Subcutaneous abdominal adipose tissue (tissue), 5 donors: ENCODE measurements around the gene PDE4C.
"Not testable (repeated sequence)": the region's sequence is repeated elsewhere in the genome, so short reads cannot be mapped to it uniquely, and the experiment has no call there.

Experiments
- H3K27ac ChIP-seq: one replicate; pipeline ENCODE4 v1.7.0; 2013; ENCODE audit warnings: low read depth, mild to moderate bottlenecking, inconsistent platforms, low read length, moderate library complexity
- H3K27me3 ChIP-seq, 5 donors: one replicate each; pipeline ENCODE4 v1.7.0; 2013; ENCODE audit warnings: low read length in 5 of 5, inconsistent platforms in 1 of 5; ENCODE audit not compliant: control insufficient read depth in 5 of 5, insufficient read depth in 4 of 5
- H3K36me3 ChIP-seq, 5 donors: one replicate each; pipeline ENCODE4 v1.7.0; 2013; ENCODE audit warnings: low read length in 5 of 5; ENCODE audit not compliant: control insufficient read depth in 5 of 5, insufficient read depth in 5 of 5
- H3K4me1 ChIP-seq, 5 donors: one replicate each; pipeline ENCODE4 v1.7.0; 2013; ENCODE audit warnings: low read length in 5 of 5, mild to moderate bottlenecking in 3 of 5, moderate library complexity in 1 of 5; ENCODE audit not compliant: control insufficient read depth in 5 of 5, insufficient read depth in 5 of 5
- H3K4me3 ChIP-seq, 5 donors: one replicate each; pipeline ENCODE4 v1.7.0; 2013; ENCODE audit warnings: low read length in 5 of 5, low read depth in 1 of 5
- H3K9ac ChIP-seq, 5 donors: one replicate each; pipeline ENCODE4 v1.7.0; 2013; ENCODE audit warnings: low read length in 5 of 5, mild to moderate bottlenecking in 4 of 5, moderate library complexity in 3 of 5
- H3K9me3 ChIP-seq, 5 donors: one replicate each; pipeline ENCODE4 v1.7.0; 2013; ENCODE audit warnings: low read length in 5 of 5; ENCODE audit not compliant: control insufficient read depth in 5 of 5
- donor health status: healthy.
- donor health status: healthy.
- donor health status: healthy.
- donor health status: healthy.
- donor health status: healthy.

PDE4C gene

GRCh38 chr19:18214779-18215433 is 11.3 kb downstream of the PDE4C start:
- Histone ChIP-seq H3K9me3 (no peaks in the 10 kb centered on the region), H3K27me3 (peaks cover 0 to 20% (median 8%) of the 10 kb centered on the region in 5 donors), H3K9ac (no peak overlapping the region), H3K4me1 (no peaks in the 10 kb centered on the region), H3K27ac (no peak overlapping the region), H3K4me3 (no peak overlapping the region), H3K36me3 (no peaks in the 10 kb centered on the region)

GRCh38 chr19:18211683-18212082 is 14.6 kb downstream of the PDE4C start:
- peaks cover 0 to 24% (median 9%) of the 10 kb centered on the region in 5 donors for H3K27me3 ChIP-seq
- no peaks in the 10 kb centered on the region for H3K36me3 ChIP-seq
- no peaks in the 10 kb centered on the region for H3K4me1 ChIP-seq
- no peak overlapping the region for H3K9ac ChIP-seq
- no peak overlapping the region for H3K27ac ChIP-seq
- H3K4me3 ChIP-seq = no peak overlapping the region
- no peaks in the 10 kb centered on the region for H3K9me3 ChIP-seq

- not testable (repeated sequence) for H3K36me3 ChIP-seq
- peaks cover 0 to 24% (median 9%) of the 10 kb centered on the region in 5 donors for H3K27me3 ChIP-seq
Observed at GRCh38 chr19:18209912-18210311, 16.3 kb downstream of the PDE4C start.

GRCh38 chr19:18208098-18208951 is 17.9 kb downstream of the PDE4C start:
- Histone ChIP-seq H3K4me3 (no peak overlapping the region), H3K27ac (no peak overlapping the region), H3K4me1 (peaks cover under 1 to 22% (median 20%) of the 10 kb centered on the region in 5 donors), H3K27me3 (peaks cover 0 to 21% (median 9%) of the 10 kb centered on the region in 5 donors), H3K36me3 (no peaks in the 10 kb centered on the region), H3K9me3 (no peaks in the 10 kb centered on the region), H3K9ac (no peak overlapping the region)

More at GRCh38 chr19:18209912-18210311, 16.3 kb downstream of the PDE4C start:
- not testable (repeated sequence) for H3K9ac ChIP-seq, H3K27ac ChIP-seq, H3K4me3 ChIP-seq, H3K9me3 ChIP-seq
- peaks cover 0 to 12% (median 9%) of the 10 kb centered on the region in 5 donors for H3K4me1 ChIP-seq

- H3K9me3 ChIP-seq = no peaks in the 10 kb centered on the region
- H3K9ac ChIP-seq = no peak overlapping the region
- peaks cover 3 to 31% (median 28%) of the 10 kb centered on the region in 5 donors for H3K4me1 ChIP-seq
- H3K36me3 ChIP-seq = no peaks in the 10 kb centered on the region
- peak overlapping the region; percentile 96 for H3K27ac ChIP-seq
- H3K27me3 ChIP-seq = peaks cover 0 to 14% (median 3%) of the 10 kb centered on the region in 5 donors
- H3K4me3 ChIP-seq = no peak overlapping the region
Observed at GRCh38 chr19:18206018-18206417, 20.2 kb downstream of the PDE4C start.

GRCh38 chr19:18205200-18205892 is 20.9 kb downstream of the PDE4C start:
- peak overlapping the region; percentile 96 for H3K27ac ChIP-seq
- H3K9ac ChIP-seq = peak overlapping the region in 4 of 5 donors; percentile 83 to 90 (median 88)
- no peaks in the 10 kb centered on the region for H3K9me3 ChIP-seq
- H3K27me3 ChIP-seq = peaks cover 0 to 8% (median 3%) of the 10 kb centered on the region in 5 donors
- H3K4me3 ChIP-seq = peak overlapping the region; percentile 68 to 80 (median 74)
- peaks cover 3 to 31% (median 28%) of the 10 kb centered on the region in 5 donors for H3K4me1 ChIP-seq
- peaks cover 0 to 3% (median under 1%) of the 10 kb centered on the region in 5 donors for H3K36me3 ChIP-seq

GRCh38 chr19:18204394-18205199 is 21.6 kb downstream of the PDE4C start:
- H3K4me3 ChIP-seq = peak overlapping the region; percentile 68 to 80 (median 74)
- H3K4me1 ChIP-seq = peaks cover 3 to 31% (median 28%) of the 10 kb centered on the region in 5 donors
- H3K27ac ChIP-seq = peak overlapping the region; percentile 96
- peaks cover 0 to 6% (median 3%) of the 10 kb centered on the region in 5 donors for H3K36me3 ChIP-seq
- H3K9ac ChIP-seq = peak overlapping the region; percentile 17 to 90 (median 87)
- H3K27me3 ChIP-seq = peaks cover 0 to 4% (median 2%) of the 10 kb centered on the region in 5 donors
- no peaks in the 10 kb centered on the region for H3K9me3 ChIP-seq

GRCh38 chr19:18203863-18204393 is 22.3 kb downstream of the PDE4C start, which contains the start of gene RAB3A:
RAB3A (minus strand) TSS chr19:18204042; CDS start chr19:18202740, 1,302 bp downstream.
- H3K4me3 ChIP-seq = peak within 1 kb of the TSS; percentile 78 to 86 (median 85)
- H3K27ac ChIP-seq = peak within 1 kb of the TSS; percentile 96
- peak within 1 kb of the TSS; percentile 17 to 90 (median 87) for H3K9ac ChIP-seq
- H3K36me3 ChIP-seq = peaks cover 0 to 9% (median 3%) of the 10 kb centered on the region in 5 donors
- H3K27me3 ChIP-seq = peaks cover 0 to 4% (median 2%) of the 10 kb centered on the region in 5 donors
- H3K4me1 ChIP-seq = peaks cover 3 to 31% (median 28%) of the 10 kb centered on the region in 5 donors
- H3K9me3 ChIP-seq = no peaks in the 10 kb centered on the region
